Breast epithelium (tissue), 4 donors: Measurements from ENCODE around the gene GP1BB. TPM values are rescaled to one million over a fixed set of nuclear protein-coding genes. Genes with fewer than 3 reads are reported as not detected.

Experiments
- DNase-seq, 2 donors: peaks; one replicate each; pipeline ENCODE4 v3.0.0-alpha.2; 2019; ENCODE audit warnings: low spot score in 2 of 2
- H3K27ac ChIP-seq, 2 donors: fragments of 200-600 bp; sonication (generic) in 1 of 2; one replicate each; pipeline ENCODE4 v1.5.1; 2016 to 2019; ENCODE audit warnings: mild to moderate bottlenecking in 1 of 2
- H3K27me3 ChIP-seq, 2 donors: fragments of 200-600 bp; sonication (generic) in 1 of 2; one replicate each; pipeline versions ENCODE4 v1.5.1 to v1.6.0; 2017 to 2019; ENCODE audit warnings: control low read depth in 1 of 2, mild to moderate bottlenecking in 1 of 2
- H3K36me3 ChIP-seq: fragments of 200-600 bp; one replicate; pipeline ENCODE4 v1.5.1; 2019
- H3K4me1 ChIP-seq, 2 donors: fragments of 200-600 bp; sonication (generic); one replicate each; pipeline ENCODE4 v1.5.1; 2016 to 2019; ENCODE audit warnings: control low read depth in 1 of 2
- H3K4me3 ChIP-seq, 3 donors: fragments of 200-600 bp; sonication (generic); 1 replicate in 2 of 3; 2 replicates in 1 of 3; pipeline ENCODE4 v1.5.1; 2016 to 2019; ENCODE audit warnings: mild to moderate bottlenecking in 3 of 3, moderate library complexity in 2 of 3
- H3K9me3 ChIP-seq, 2 donors: fragments of 200-600 bp; sonication (generic) in 1 of 2; one replicate each; pipeline ENCODE4 v1.5.1; 2016 to 2019; ENCODE audit warnings: control low read depth in 1 of 2
- CTCF ChIP-seq, 3 donors: fragments of 450-650 bp; IDR thresholded peaks; one replicate each; pipeline ENCODE4 v1.5.1; 2016 to 2017; ENCODE audit warnings: antibody characterized with exemption in 3 of 3, mild to moderate bottlenecking in 3 of 3, moderate library complexity in 3 of 3
- POLR2A ChIP-seq: fragments of 450-650 bp; IDR thresholded peaks from one replicate; pipeline ENCODE4 v1.6.1; 2016; ENCODE audit warnings: antibody characterized with exemption, mild to moderate bottlenecking, moderate library complexity
- POLR2AphosphoS5 ChIP-seq, 3 donors: sonication (generic); formaldehyde crosslinking; IDR thresholded peaks; one replicate each; pipeline ENCODE4 v1.6.1; 2017; ENCODE audit warnings: antibody characterized with exemption in 3 of 3
- intact Hi-C: fragments of 100-400 bp; cut with DNase I; formaldehyde crosslinking; loops from one replicate; pipeline ENCODE4 v1.15.1; 2023; ENCODE audit warnings: low total_unique reads
- total RNA-seq, 3 donors: library from RNA; depleted of rRNA; stranded (reverse); fragments of >200 nt; gene quantifications; one replicate each; pipeline ENCODE4 v1.1.0, GENCODE V29; 2016

The GP1BB gene
- total RNA-seq, 3 donors from 2014 or later: 1.3 to 6.2 (median 2.9) TPM

- TF ChIP-seq CTCF (IDR thresholded peaks at IDR 0.05) (no peak), POLR2AphosphoS5 (IDR thresholded peaks at IDR 0.05) (no peak), POLR2A (no peak)
- H3K36me3 ChIP-seq: no peaks in the 10 kb centered on the region
- no peaks in the 10 kb centered on the region for H3K27me3 ChIP-seq
- H3K4me1 ChIP-seq: no peaks in the 10 kb centered on the region
- no peak overlapping the region for H3K4me3 ChIP-seq
- no peak for DNase-seq
- no peaks in the 10 kb centered on the region for H3K9me3 ChIP-seq
- H3K27ac ChIP-seq: no peak overlapping the region
- intact Hi-C loops: loop anchor here (2.0 kb wide), 1 partner anchor 46 kb away; no protein-coding TSS in a partner anchor
These were observed 19.1 kb downstream of the GP1BB start for GRCh38 chr22:19742160-19743066.

- H3K27me3 ChIP-seq: no peaks in the 10 kb centered on the region
- DNase-seq: no peak
- intact Hi-C loops: loop anchor here (2.0 kb wide), 1 partner anchor 46 kb away; no protein-coding TSS in a partner anchor
- no peaks in the 10 kb centered on the region for H3K4me1 ChIP-seq
- TF ChIP-seq POLR2A: no peak
- TF ChIP-seq POLR2AphosphoS5 (IDR thresholded peaks at IDR 0.05): no peak
- no peak for TF ChIP-seq CTCF (IDR thresholded peaks at IDR 0.05)
- no peak overlapping the region for H3K4me3 ChIP-seq
- H3K36me3 ChIP-seq: no peaks in the 10 kb centered on the region
- H3K27ac ChIP-seq: no peak overlapping the region
- H3K9me3 ChIP-seq: no peaks in the 10 kb centered on the region
These were observed 19.7 kb downstream of the GP1BB start for GRCh38 chr22:19743081-19743480.

- DNase-seq: no peak
- no peaks in the 10 kb centered on the region for H3K4me1 ChIP-seq
- no peak overlapping the region for H3K4me3 ChIP-seq
- H3K27ac ChIP-seq: no peak overlapping the region
- H3K9me3 ChIP-seq: no peaks in the 10 kb centered on the region
- no peaks in the 10 kb centered on the region for H3K27me3 ChIP-seq
- TF ChIP-seq CTCF (IDR thresholded peaks at IDR 0.05): no peak
- intact Hi-C loops: loop anchor here (2.0 kb wide), 1 partner anchor 47 kb away; no protein-coding TSS in a partner anchor
- H3K36me3 ChIP-seq: no peaks in the 10 kb centered on the region
These were observed 20.3 kb downstream of the GP1BB start for GRCh38 chr22:19743651-19744050.

- Histone ChIP-seq H3K36me3 (no peaks in the 10 kb centered on the region), H3K27me3 (no peaks in the 10 kb centered on the region), H3K27ac (no peak overlapping the region), H3K9me3 (no peaks in the 10 kb centered on the region), H3K4me3 (no peak overlapping the region), H3K4me1 (no peaks in the 10 kb centered on the region)
- TF ChIP-seq POLR2AphosphoS5 (IDR thresholded peaks at IDR 0.05) (no peak), CTCF (IDR thresholded peaks at IDR 0.05) (no peak), POLR2A (no peak)
- DNase-seq: no peak
- intact Hi-C loops: no loop called here
These were observed 21.1 kb downstream of the GP1BB start for GRCh38 chr22:19744350-19745006.
